ENCODE data around the gene SIL1.
"Not testable (repeated sequence)": the region's sequence is repeated elsewhere in the genome, so short reads cannot be mapped to it uniquely, and the experiment has no call there.

Gene SIL1

DNA sequence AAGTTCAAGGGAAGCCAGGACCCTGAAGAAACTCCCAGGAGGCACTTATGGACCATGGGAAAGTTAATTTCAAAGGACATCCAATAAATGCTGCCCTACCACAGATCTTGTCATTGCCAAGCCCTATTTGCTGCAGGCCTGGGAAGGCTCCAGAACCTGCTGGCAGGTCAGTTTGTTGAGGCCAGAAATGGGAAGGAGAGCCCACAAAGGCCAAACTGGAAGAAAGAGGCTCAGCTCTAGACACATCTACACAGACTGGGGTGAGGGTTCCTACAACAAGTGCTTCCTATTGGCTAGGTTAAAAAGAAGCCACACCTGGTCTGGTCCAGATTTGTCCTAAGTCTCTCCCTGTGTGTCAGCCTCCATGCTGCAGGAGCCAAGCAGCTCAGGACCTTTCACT is 94.4 kb downstream of the SIL1 start:
- no peak for DNase-seq

- no peak for DNase-seq
Measured at GRCh38 chr5:139100825-139101224, 97.3 kb downstream of the SIL1 start.

GRCh38 chr5:139094154-139095131 is 103.7 kb downstream of the SIL1 start:
- no peak for DNase-seq

DNA sequence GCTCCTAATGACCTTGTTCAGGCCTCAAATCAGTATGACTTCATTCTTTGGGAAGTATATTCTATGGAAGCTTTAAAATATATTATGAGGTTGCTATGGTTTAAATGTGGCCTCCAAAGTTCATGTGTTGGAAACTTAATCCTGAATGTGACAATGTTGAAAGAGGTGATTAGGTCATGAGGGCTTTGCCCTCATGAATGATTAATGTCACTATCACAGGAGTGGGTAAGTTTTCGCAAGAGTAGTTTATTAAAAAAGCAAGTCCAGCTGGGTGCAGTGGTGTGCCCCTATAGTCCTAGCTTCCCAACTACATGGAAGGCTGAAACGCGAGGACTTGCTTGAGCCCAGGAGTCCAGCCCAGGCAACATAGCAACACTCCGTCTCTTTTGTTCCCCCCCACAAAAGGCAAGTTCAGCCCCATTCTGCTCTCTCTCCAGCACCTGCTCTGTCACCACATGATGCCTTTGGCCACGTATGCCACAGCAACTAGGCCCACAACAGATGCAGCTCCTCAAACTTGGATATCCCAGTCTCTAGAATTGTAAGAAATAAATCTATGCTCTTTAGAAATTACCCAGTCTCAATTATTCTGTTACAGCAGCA is 105.3 kb downstream of the SIL1 start:
- DNase-seq: no peak

DNA sequence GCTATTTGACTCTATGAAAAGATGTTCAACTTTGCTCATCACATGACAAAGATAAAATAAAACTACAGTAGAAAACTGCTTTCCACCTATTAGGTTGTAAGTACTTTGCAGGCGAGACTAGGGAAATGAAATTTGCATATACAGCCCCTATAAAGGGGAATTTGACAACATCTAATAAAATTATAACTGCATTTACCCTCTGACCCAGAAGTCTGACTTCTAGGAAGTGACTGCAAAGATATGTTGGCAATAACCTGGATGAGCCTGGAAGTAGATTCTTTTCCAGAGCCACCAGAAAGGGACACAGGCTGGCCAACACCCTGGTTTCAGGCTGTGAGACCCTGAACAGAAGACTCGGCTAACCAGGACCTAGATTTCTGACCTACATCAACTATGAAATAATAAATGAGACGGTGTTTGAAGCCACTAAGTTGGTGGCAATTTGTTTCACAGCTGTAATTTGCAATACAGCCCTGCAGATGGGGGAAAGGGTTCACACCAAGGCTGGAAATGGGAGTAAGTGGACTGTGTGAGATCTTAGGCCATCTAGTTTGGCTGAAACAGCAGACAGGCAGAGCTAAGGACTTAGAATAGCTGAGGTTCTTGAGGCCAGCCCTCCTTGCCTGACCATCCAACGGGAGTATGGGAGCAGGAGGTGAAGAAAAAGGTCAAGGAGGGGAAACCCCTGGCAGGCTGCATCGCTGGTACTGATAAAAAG is 106.6 kb downstream of the SIL1 start:
- no peak for DNase-seq

DNA sequence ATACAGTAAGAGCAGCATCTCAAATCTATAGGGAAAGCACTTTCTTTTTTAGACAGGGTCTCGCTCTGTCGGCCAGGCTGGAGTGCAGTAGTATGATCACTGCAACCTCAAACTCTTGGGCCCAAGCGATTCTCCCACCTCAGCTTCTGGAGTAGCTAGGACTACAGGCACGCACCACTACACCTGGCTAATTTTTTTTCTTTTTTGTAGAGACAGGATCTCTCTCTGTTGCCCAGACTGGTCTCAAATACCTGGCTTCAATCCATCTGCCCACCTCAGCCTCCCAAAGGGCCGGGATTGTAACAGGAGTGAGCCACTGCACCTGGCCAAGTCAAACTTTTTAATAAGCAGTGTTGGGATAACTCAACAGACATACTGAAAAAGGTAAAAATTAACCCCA is 107.6 kb downstream of the SIL1 start:
- DNase-seq: no peak

- no peak for DNase-seq
Measured at GRCh38 chr5:139088024-139088423, 110.1 kb downstream of the SIL1 start.

DNA sequence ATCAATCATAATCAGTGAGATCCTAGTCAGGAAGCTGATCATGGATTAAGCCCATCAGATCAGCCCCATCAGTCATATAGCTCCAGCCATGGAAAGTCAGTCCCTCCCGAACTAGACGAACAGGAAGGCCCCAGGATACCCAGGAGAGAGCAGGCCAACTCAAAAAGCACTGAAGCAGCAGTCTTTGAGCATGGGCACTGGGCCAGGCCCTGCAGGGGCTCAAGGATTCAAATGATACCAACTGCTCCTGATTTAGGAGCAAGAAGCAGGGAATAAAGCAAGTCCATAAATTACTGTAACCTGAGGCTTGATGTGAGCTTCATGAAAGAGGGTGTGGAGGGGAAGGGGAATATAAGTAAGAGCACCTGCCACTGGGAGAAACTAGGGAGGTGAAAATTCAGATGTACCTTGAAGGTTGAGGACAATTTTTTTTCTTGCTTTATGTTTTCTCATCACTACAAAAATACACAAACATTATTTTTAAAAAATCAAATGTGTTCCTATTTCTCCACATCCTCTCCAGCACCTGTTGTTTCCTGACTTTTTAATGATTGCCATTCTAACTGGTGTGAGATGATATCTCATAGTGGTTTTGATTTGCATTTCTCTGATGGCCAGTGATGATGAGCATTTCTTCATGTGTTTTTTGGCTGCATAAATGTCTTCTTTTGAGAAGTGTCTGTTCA is 115.2 kb downstream of the SIL1 start:
- no peak for DNase-seq

- DNase-seq: no peak
Measured at GRCh38 chr5:139079991-139080610, 118.1 kb downstream of the SIL1 start.

DNA sequence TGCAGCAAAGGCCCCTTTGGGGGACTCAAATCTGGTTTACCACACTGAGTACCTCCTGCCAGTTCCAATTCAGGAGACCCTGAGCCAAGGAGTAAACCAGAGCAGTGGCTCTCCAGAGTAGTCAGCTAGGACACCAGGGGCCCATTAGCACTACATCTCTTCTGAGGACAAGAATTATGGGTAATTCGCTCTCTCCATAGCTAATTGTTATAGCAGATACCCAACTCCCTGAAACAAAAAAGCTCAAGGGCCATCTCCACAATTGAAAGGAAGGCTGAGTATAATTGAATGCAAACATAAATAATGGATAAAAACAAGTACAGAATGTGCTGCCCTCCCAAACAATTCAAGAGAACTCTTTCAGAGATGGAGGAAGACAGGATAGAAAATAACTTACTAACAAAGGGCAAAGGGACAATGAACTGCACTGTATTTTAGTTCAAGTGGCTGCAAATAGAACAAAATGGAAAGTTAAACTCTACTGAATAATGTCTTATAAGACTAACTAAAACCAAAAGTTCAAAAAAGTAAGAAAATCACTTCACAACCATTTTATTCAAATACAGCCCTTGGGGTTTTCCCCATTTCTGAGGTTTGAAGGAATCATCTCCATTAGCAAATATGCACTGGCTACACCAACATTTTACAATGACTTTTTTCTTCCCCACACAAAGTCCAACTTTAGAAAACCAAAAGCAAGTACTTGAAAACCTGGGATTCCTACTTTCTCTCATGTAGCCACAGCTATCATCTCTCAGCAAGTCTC is 118.8 kb downstream of the SIL1 start:
- no peak for DNase-seq

GRCh38 chr5:139078345-139078744 is 119.8 kb downstream of the SIL1 start:
- no peak for DNase-seq

DNA sequence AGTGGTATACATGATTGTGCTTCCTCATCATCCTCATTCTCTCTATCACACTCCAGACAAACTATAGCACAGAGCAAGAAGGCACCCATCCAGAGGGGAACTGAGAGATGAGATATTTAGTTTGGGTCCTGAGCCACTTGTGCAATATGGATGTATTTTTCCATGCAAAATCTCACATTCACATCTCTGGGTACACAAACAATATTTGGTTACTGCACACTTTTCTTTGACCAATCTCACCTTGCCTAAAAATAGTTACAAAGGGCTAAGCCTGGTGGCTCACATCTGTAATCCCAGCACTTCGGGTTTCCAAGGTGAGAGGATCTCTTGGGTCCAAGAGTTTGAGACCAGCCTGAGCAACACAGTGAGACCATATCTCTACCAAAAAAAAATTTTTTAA is 120.3 kb downstream of the SIL1 start:
- no peak for DNase-seq

- no peak for DNase-seq
Measured at GRCh38 chr5:139076111-139076510, 122.1 kb downstream of the SIL1 start.

GRCh38 chr5:139075066-139076050 is 122.8 kb downstream of the SIL1 start:
- no peak for DNase-seq

DNA sequence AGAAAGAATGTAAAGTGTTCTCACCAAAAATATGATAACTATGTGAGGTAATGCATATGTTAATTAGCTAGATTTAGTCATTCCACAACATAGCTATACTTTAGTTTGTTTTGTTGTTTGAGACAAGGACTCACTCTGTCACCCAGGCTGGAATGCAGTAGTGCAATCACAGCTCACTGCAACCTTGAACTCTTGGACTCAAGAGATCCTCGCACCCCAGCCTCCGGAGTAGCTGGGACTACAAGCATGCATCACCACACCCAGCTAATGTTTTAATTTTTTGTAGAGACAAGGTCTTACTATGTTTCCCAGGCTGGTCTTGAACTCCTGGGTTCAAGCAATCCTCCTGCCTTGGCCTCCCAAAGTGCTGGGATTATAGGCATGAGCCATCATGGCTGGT is 124.2 kb downstream of the SIL1 start:
- not testable (repeated sequence) for DNase-seq

GRCh38 chr5:139068494-139069151 is 129.5 kb downstream of the SIL1 start:
- DNase-seq: no peak

GRCh38 chr5:139068060-139068459 is 130.1 kb downstream of the SIL1 start:
- no peak for DNase-seq

DNA sequence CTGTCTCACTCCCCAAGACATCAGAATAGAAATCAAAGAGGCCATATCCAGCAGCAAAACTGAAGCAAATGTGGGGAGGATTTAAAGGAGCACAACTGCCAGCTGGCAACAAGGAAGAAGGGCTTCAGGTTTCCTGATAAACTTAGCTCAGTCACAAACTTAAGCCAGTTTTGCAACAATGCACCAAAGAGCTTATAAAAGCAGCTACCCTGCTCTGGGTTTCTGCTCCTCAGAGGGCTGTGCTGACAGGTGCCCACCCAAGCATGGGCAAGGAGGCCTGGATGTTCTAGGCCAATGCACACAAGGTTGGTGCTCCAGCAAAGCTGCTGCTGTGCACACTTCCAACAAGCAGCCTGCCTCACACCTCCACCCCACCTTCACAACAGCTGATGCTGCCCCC is 132.9 kb downstream of the SIL1 start:
- DNase-seq: no peak

GRCh38 chr5:139064613-139065012 is 133.6 kb downstream of the SIL1 start:
- no peak for DNase-seq

DNA sequence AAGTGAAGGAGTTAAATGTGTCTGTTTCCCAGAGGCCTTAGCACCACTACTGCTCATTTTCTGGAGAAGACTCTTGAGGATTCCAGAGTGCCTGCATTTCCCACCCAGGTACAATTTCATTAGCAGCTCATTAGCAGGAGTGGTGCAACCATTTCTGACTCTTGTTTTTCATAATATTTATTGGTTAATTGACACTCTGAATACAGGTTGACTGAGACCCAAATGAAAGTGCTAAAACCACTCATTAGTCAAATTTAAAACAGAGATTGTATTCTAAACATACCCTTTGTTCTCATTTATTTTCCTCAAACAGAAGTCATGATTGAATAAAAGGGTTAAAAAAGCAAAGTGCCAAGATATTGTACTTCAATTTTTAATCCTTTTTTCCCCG is 134.5 kb downstream of the SIL1 start:
- DNase-seq: no peak
